OCI-LY7 (cell line): ENCODE measurements around the gene PIK3AP1. TPM values are rescaled to one million over a fixed set of nuclear protein-coding genes. Genes with fewer than 3 reads are reported as not detected.

Experiments
- BruUV-seq: library from RNA; stranded (reverse); fragments of 400-500 nt; replicated peaks from 2 replicates; lab custom pipeline; 2021; lab: Mats Ljungman, UMichigan
- CTCF ChIA-PET: fragments of 300-600 bp; sonication (Branson Sonifier 250); formaldehyde crosslinking; loops from one replicate; lab custom pipeline; 2022; ENCODE audit warnings: antibody characterized with exemption; ENCODE audit not compliant: unreplicated experiment; lab: Charles Lee
- POLR2A ChIA-PET: fragments of 300-600 bp; sonication (Branson Sonifier 250); formaldehyde crosslinking; loops from one replicate; lab custom pipeline; 2022; ENCODE audit warnings: antibody characterized with exemption; lab: Charles Lee
- DNase-seq: peaks from one replicate; pipeline ENCODE4 v3.0.0-alpha.2; 2015; ENCODE audit warnings: low spot score
- H2AFZ ChIP-seq: fragments of 200-600 bp; sonication (generic), shearing (Covaris generic); 2 replicates; pipeline ENCODE4 v1.6.1; 2014; ENCODE audit warnings: mild to moderate bottlenecking, antibody characterized with exemption, low read length, moderate library complexity
- H3K27ac ChIP-seq: fragments of 200-600 bp; sonication (generic); 2 replicates; pipeline ENCODE4 v1.5.1; 2014; ENCODE audit warnings: mixed run types, low read depth, mild to moderate bottlenecking, moderate library complexity, low read length, inconsistent platforms; ENCODE audit not compliant: poor library complexity, severe bottlenecking
- H3K36me3 ChIP-seq: fragments of 200-600 bp; sonication (generic); 2 replicates; pipeline ENCODE4 v1.6.1; 2014; ENCODE audit warnings: mild to moderate bottlenecking, antibody characterized with exemption, low read length, moderate library complexity, mixed read lengths; ENCODE audit not compliant: insufficient read depth
- H3K4me1 ChIP-seq: fragments of 200-600 bp; sonication (generic); 2 replicates; pipeline ENCODE4 v1.5.1; 2014; ENCODE audit warnings: mild to moderate bottlenecking, low read length; ENCODE audit not compliant: insufficient read depth, poor library complexity, severe bottlenecking
- H3K4me2 ChIP-seq: fragments of 200-600 bp; sonication (generic); 2 replicates; pipeline ENCODE4 v1.6.1; 2014; ENCODE audit warnings: mild to moderate bottlenecking, low read length
- H3K4me3 ChIP-seq: fragments of 200-600 bp; sonication (generic); 2 replicates; pipeline ENCODE4 v1.5.1; 2014; ENCODE audit warnings: mild to moderate bottlenecking, low read depth, low read length; ENCODE audit not compliant: poor library complexity, severe bottlenecking
- H3K79me2 ChIP-seq: fragments of 200-600 bp; sonication (generic); 2 replicates; pipeline ENCODE4 v1.6.1; 2016; ENCODE audit warnings: low read depth, mild to moderate bottlenecking, low read length, moderate library complexity, mixed read lengths; ENCODE audit not compliant: insufficient read depth
- H3K9me2 ChIP-seq: fragments of 200-600 bp; sonication (generic); 2 replicates; pipeline ENCODE4 v1.6.1; 2016; ENCODE audit warnings: mild to moderate bottlenecking, low read length, mixed read lengths; ENCODE audit not compliant: insufficient read depth
- H3K9me3 ChIP-seq: fragments of 200-600 bp; sonication (generic); 2 replicates; pipeline ENCODE4 v1.6.1; 2014; ENCODE audit warnings: mild to moderate bottlenecking, mixed run types, low read length, mixed read lengths
- H4K20me1 ChIP-seq: fragments of 200-600 bp; sonication (generic); 2 replicates; pipeline ENCODE4 v1.6.1; 2014; ENCODE audit warnings: mild to moderate bottlenecking, antibody characterized with exemption, low read length, moderate library complexity, mixed read lengths; ENCODE audit not compliant: insufficient read depth
- EZH2phosphoT487 ChIP-seq: fragments of 200-600 bp; sonication (generic); IDR thresholded peaks from 2 replicates; pipeline ENCODE4 v1.6.1; 2018; ENCODE audit warnings: low read depth, borderline replicate concordance, mild to moderate bottlenecking, mixed run types, antibody characterized with exemption, low read length, moderate library complexity, mixed read lengths
- intact Hi-C: fragments of 100-400 bp; cut with micrococcal nuclease; formaldehyde crosslinking; loops from one replicate; pipeline ENCODE4 v1.10.0; 2022; ENCODE audit not compliant: unreplicated experiment
- total RNA-seq, 2 experiments: library from RNA; depleted of rRNA in 1 of 2; stranded (reverse); fragments of >200 nt in 1 of 2; shearing (Covaris generic) in 1 of 2; gene quantifications; 2 replicates each; pipeline ENCODE4 v1.2.3, GENCODE V29; 2014 to 2022
- TF ChIP-seq, protein P1 (sequence below): fragments of 200-600 bp; sonication (generic); conservative IDR thresholded peaks from 2 replicates; pipeline ENCODE4 v1.5.1; 2014; ENCODE audit warnings: mild to moderate bottlenecking, antibody characterized with exemption, low read length, moderate library complexity, mixed read lengths

The PIK3AP1 gene
- total RNA-seq, 2 experiments from 2014 or later, result 132 to 140 TPM

DNA sequence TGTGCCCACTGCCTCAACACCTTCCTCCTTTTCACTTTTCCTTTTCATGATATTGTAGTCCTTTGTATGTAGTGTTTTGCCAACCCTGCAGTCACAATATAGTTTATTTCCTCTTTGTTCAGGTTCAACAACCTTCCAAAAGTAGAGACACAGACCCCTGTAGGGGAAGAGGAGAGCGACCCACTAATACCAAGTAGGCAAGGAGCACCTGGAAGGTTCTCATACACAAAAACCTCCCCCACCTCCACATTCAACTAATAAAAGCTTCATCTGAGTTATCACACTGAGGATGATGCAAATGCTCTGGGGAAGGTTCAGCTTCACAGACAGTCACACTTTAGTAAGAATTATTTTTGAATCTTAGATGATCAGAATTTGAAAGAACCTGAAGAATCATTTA lies 41.6 kb downstream of the PIK3AP1 start:
- Histone ChIP-seq H3K9me2 (no peaks in the 10 kb centered on the region), H3K4me3 (peak overlapping the region; percentile 8), H3K4me1 (peaks cover 64% of the 10 kb centered on the region), H3K36me3 (peaks cover 71% of the 10 kb centered on the region), H3K4me2 (peak overlapping the region; percentile 48), H4K20me1 (peaks cover 21% of the 10 kb centered on the region; the same call in 1 of the 2 replicates), H3K27ac (peak overlapping the region; percentile 50), H3K79me2 (peaks cover 100% of the 10 kb centered on the region), H3K9me3 (no peaks in the 10 kb centered on the region; the same call in 1 of the 2 replicates), H2AFZ (no peak overlapping the region)
- BruUV-seq, result no TSS peak
- POLR2A ChIA-PET, result interaction anchor here (0.7 to 2.4 kb wide), 8 partner anchors 12 to 28 kb away, joined by 3 to 12 read pairs (median 5); no protein-coding TSS in a partner anchor
- intact Hi-C loops, result loop anchor here (10.0 kb wide), 1 partner anchor 404 kb away; the partner anchor contains the start of gene BLNK
- peak; percentile 63 for DNase-seq
- CTCF ChIA-PET, result no interaction called here
- TF ChIP-seq EZH2phosphoT487, result no peak
- TF ChIP-seq, protein P1, sequence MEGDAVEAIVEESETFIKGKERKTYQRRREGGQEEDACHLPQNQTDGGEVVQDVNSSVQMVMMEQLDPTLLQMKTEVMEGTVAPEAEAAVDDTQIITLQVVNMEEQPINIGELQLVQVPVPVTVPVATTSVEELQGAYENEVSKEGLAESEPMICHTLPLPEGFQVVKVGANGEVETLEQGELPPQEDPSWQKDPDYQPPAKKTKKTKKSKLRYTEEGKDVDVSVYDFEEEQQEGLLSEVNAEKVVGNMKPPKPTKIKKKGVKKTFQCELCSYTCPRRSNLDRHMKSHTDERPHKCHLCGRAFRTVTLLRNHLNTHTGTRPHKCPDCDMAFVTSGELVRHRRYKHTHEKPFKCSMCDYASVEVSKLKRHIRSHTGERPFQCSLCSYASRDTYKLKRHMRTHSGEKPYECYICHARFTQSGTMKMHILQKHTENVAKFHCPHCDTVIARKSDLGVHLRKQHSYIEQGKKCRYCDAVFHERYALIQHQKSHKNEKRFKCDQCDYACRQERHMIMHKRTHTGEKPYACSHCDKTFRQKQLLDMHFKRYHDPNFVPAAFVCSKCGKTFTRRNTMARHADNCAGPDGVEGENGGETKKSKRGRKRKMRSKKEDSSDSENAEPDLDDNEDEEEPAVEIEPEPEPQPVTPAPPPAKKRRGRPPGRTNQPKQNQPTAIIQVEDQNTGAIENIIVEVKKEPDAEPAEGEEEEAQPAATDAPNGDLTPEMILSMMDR, result no peak

GRCh38 chr10:96676272-96677112 lies 43.8 kb downstream of the PIK3AP1 start:
- no peak for DNase-seq
- Histone ChIP-seq H3K4me2 (peak overlapping the region; percentile 12; the same call in 1 of the 2 replicates), H3K4me3 (no peak overlapping the region), H3K4me1 (peaks cover 86% of the 10 kb centered on the region), H3K9me3 (no peaks in the 10 kb centered on the region; the same call in 1 of the 2 replicates), H3K36me3 (peaks cover 67% of the 10 kb centered on the region), H3K79me2 (peaks cover 100% of the 10 kb centered on the region), H4K20me1 (peaks cover 25% of the 10 kb centered on the region), H3K27ac (peak overlapping the region; percentile 45), H3K9me2 (no peaks in the 10 kb centered on the region), H2AFZ (no peak overlapping the region)
- CTCF ChIA-PET, result no interaction called here
- intact Hi-C loops, result loop anchor here (10.0 kb wide), 1 partner anchor 402 kb away; the partner anchor contains the start of gene BLNK
- POLR2A ChIA-PET, result interaction anchor here (0.7 kb wide), 4 partner anchors 10 to 300 kb away, joined by 3 to 7 read pairs (median 6); no protein-coding TSS in a partner anchor
- TF ChIP-seq EZH2phosphoT487, result no peak
- TF ChIP-seq, protein P1, result no peak
- BruUV-seq, result no TSS peak
